Spleen (tissue), 11 donors: ENCODE measurements around the gene IDUA. TPM values are rescaled to one million over a fixed set of nuclear protein-coding genes. Genes with fewer than 3 reads are reported as not detected.

ENCODE experiments used
- DNase-seq: peaks from one replicate; pipeline ENCODE4 v3.0.0-alpha.2; 2020
- H3K27ac ChIP-seq, 8 donors: fragments of 200-600 bp; sonication (generic) in 7 of 8; 1 replicate in 4 of 8; 2 replicates in 4 of 8; pipeline versions ENCODE4 v1.5.0 to v1.8.0; 2016 to 2021; ENCODE audit warnings: inconsistent platforms in 4 of 8, mild to moderate bottlenecking in 4 of 8, moderate library complexity in 1 of 8
- H3K27me3 ChIP-seq, 7 donors: fragments of 200-600 bp; sonication (generic) in 6 of 7; replicated peaks in 1 of 7; 1 replicate in 4 of 7; 2 replicates in 3 of 7; pipeline versions ENCODE4 v1.5.0 to v1.8.0; 2016 to 2021; ENCODE audit warnings: inconsistent platforms in 3 of 7, mild to moderate bottlenecking in 1 of 7
- H3K36me3 ChIP-seq, 6 donors: fragments of 200-600 bp; sonication (generic) in 5 of 6; 1 replicate in 4 of 6; 2 replicates in 2 of 6; pipeline versions ENCODE4 v1.5.0 to v1.8.0; 2016 to 2021; ENCODE audit warnings: inconsistent platforms in 2 of 6
- H3K4me1 ChIP-seq, 6 donors: fragments of 200-600 bp; sonication (generic) in 5 of 6; 1 replicate in 3 of 6; 2 replicates in 3 of 6; pipeline versions ENCODE4 v1.5.0 to v1.8.0; 2016 to 2021; ENCODE audit warnings: inconsistent platforms in 3 of 6
- H3K4me3 ChIP-seq, 8 donors: fragments of 200-600 bp; sonication (generic) in 7 of 8; 1 replicate in 4 of 8; 2 replicates in 4 of 8; pipeline versions ENCODE4 v1.5.0 to v1.8.0; 2016 to 2021; ENCODE audit warnings: inconsistent platforms in 4 of 8, mild to moderate bottlenecking in 4 of 8, moderate library complexity in 2 of 8
- H3K9me3 ChIP-seq, 8 donors: fragments of 200-600 bp; sonication (generic) in 7 of 8; 1 replicate in 4 of 8; 2 replicates in 4 of 8; pipeline versions ENCODE4 v1.5.0 to v1.8.0; 2016 to 2021; ENCODE audit warnings: inconsistent platforms in 4 of 8
- POLR2A ChIP-seq, 3 donors: fragments of 450-650 bp; IDR thresholded peaks; one replicate each; pipeline ENCODE4 v1.5.1; 2017; ENCODE audit warnings: antibody characterized with exemption in 3 of 3, mild to moderate bottlenecking in 1 of 3
- POLR2AphosphoS5 ChIP-seq, 3 donors: sonication (generic); formaldehyde crosslinking; IDR thresholded peaks; one replicate each; pipeline ENCODE4 v1.5.1; 2017; ENCODE audit warnings: antibody characterized with exemption in 3 of 3
- WGBS, 5 donors: extraction: QIAGEN DNeasy Blood & Tissue Kit in 3 of 5; methylation state at CpG; one replicate each; pipeline versions ENCODE4 v1.1.5 to v1.1.7; 2013 to 2018; 5-methylcytosine and 5-hydroxymethylcytosine counted together
- intact Hi-C: fragments of 100-400 bp; cut with DNase I; formaldehyde crosslinking; loops from one replicate; pipeline ENCODE4 v1.15.0; 2023; ENCODE audit warnings: low total_unique reads
- polyA plus RNA-seq, 3 donors: library from polyadenylated mRNA; stranded (reverse); fragments of 200-250 nt; gene quantifications; one replicate each; pipeline ENCODE4 v1.2.1, GENCODE V29; 2013
- total RNA-seq, 7 donors: library from RNA; depleted of rRNA in 3 of 7; stranded (reverse); fragments of >200 nt in 3 of 7; fragmentation: NEBNext Ultra II Directional in 4 of 7; extraction: Animal tissue kit (Norgen Biotek cat#: 25700) in 4 of 7; gene quantifications; one replicate each; pipeline versions ENCODE4 v1.1.0 to v1.2.1, GENCODE V29; 2016 to 2021
- TF ChIP-seq, protein P1 (sequence below), 11 experiments: fragments of 200-600 bp in 7 of 11; fragments of 450-650 bp in 4 of 11; sonication (generic) in 4 of 11; IDR thresholded peaks in 8 of 11; conservative IDR thresholded peaks in 3 of 11; 1 replicate in 7 of 11; 2 replicates in 4 of 11; pipeline versions ENCODE4 v1.4.0 to v1.8.0; 2016 to 2021; ENCODE audit warnings: antibody characterized with exemption in 11 of 11, inconsistent platforms in 4 of 11, mild to moderate bottlenecking in 1 of 11
- donor health status: healthy with polysubstance abuse.
- donor health status: DM: no; HTN: no; CAD: no; lungs with moderate emphysema.
- donor health status: DM: no; HTN: no; CAD: no.
- donor health status: Bipolar disorder and iron deficiency.
- donor health status: healthy.
- donor health status: DM: no; HTN: no; CAD: no.
- donor health status: DM: yes; HTN: yes; CAD: no.

Gene IDUA
- total and polyA plus RNA-seq, 10 donors: 11.5 to 58.3 (median 24.4) TPM

DNA sequence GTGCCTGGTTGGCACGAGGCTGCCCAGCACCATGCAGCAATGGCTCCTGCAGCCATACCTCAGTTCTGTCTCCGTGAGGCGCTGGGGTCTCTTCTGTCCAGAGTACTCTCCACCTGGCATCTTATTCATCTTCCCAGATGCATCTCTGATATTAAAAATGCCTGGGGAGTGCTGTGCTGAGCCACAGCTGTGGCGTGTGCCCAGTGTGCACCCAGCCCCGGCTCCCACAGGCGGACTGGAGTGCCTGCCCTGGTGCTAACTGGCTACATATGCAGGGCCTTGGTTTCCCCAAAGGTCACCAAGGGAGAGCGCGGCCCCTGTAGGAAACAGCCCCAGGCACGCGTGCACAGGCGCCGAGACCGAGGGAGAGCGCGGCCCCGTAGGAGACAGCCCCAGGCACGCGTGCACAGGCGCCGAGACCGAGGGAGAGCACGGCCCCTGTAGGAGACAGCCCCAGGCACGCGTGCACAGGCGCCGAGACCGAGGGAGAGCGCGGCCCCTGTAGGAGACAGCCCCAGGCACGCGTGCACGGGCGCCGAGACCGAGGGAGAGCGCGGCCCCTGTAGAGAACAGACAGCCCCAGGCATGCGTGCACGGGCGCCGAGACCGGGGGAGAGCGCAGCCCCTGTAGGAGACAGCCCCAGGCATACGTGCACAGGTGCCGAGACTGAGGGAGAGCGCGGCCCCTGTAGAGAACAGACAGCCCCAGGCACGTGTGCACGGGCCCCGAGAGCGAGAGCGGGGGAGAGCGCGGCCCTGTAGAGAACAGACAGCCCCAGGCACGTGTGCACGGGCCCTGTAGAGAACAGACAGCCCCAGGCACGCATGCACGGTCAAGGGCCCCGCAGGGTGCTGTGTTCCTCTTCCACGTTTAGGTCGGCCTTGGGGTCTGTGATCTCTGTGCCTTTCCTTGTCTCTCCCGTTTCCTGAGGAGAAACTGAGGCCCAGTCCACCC lies 40.0 kb upstream of the IDUA start:
- H3K4me1 ChIP-seq: peaks cover 0 to 33% (median 6%) of the 10 kb centered on the region in 6 donors
- H3K27ac ChIP-seq: no peak overlapping the region
- peaks cover 0 to 26% (median 6%) of the 10 kb centered on the region in 6 donors for H3K36me3 ChIP-seq
- H3K9me3 ChIP-seq: no peaks in the 10 kb centered on the region
- intact Hi-C loops: no loop called here
- no peaks in the 10 kb centered on the region for H3K27me3 ChIP-seq
- TF ChIP-seq, protein P1, sequence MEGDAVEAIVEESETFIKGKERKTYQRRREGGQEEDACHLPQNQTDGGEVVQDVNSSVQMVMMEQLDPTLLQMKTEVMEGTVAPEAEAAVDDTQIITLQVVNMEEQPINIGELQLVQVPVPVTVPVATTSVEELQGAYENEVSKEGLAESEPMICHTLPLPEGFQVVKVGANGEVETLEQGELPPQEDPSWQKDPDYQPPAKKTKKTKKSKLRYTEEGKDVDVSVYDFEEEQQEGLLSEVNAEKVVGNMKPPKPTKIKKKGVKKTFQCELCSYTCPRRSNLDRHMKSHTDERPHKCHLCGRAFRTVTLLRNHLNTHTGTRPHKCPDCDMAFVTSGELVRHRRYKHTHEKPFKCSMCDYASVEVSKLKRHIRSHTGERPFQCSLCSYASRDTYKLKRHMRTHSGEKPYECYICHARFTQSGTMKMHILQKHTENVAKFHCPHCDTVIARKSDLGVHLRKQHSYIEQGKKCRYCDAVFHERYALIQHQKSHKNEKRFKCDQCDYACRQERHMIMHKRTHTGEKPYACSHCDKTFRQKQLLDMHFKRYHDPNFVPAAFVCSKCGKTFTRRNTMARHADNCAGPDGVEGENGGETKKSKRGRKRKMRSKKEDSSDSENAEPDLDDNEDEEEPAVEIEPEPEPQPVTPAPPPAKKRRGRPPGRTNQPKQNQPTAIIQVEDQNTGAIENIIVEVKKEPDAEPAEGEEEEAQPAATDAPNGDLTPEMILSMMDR (IDR thresholded peaks at IDR 0.05 in 8 of 11, conservative IDR thresholded peaks at IDR 0.05 in 3 of 11): no peak
- TF ChIP-seq POLR2A (IDR thresholded peaks at IDR 0.05) (no peak), POLR2AphosphoS5 (IDR thresholded peaks at IDR 0.05) (no peak)
- no peak overlapping the region for H3K4me3 ChIP-seq
- WGBS, 5 donors: 67 to 80% (median 69%) methylated on average over 41 to 62 of the region's 62 CpGs
- peak; percentile 76 for DNase-seq

- peak; percentile 56 for DNase-seq
These were observed 39.3 kb upstream of the IDUA start for GRCh38 chr4:947491-947971.

GRCh38 chr4:948101-948935 lies 38.5 kb upstream of the IDUA start:
- Histone ChIP-seq H3K27ac (no peak overlapping the region), H3K4me3 (no peak overlapping the region), H3K36me3 (peaks cover 0 to 36% (median 10%) of the 10 kb centered on the region in 6 donors), H3K27me3 (no peaks in the 10 kb centered on the region), H3K9me3 (no peaks in the 10 kb centered on the region), H3K4me1 (peaks cover 0 to 33% (median 6%) of the 10 kb centered on the region in 6 donors)
- intact Hi-C loops: no loop called here
- TF ChIP-seq, protein P1 (IDR thresholded peaks at IDR 0.05 in 8 of 11, conservative IDR thresholded peaks at IDR 0.05 in 3 of 11): no peak
- no peak for TF ChIP-seq POLR2A (IDR thresholded peaks at IDR 0.05)
- TF ChIP-seq POLR2AphosphoS5 (IDR thresholded peaks at IDR 0.05): peak in 1 of 3 donors; percentile 6
- DNase-seq: peak; percentile 70
- 78 to 85% (median 80%) methylated on average over 26 to 33 of the region's 33 CpGs for WGBS, 5 donors

More at GRCh38 chr4:947491-947971, 39.3 kb upstream of the IDUA start:
- Histone ChIP-seq H3K27ac (no peak overlapping the region), H3K4me3 (no peak overlapping the region), H3K4me1 (peaks cover 0 to 33% (median 6%) of the 10 kb centered on the region in 6 donors), H3K9me3 (no peaks in the 10 kb centered on the region), H3K36me3 (peaks cover 0 to 31% (median 8%) of the 10 kb centered on the region in 6 donors), H3K27me3 (no peaks in the 10 kb centered on the region)
- 60 to 97% (median 93%) methylated on average over 1 to 19 of the region's 19 CpGs for WGBS, 5 donors
- TF ChIP-seq, protein P1 (IDR thresholded peaks at IDR 0.05 in 8 of 11, conservative IDR thresholded peaks at IDR 0.05 in 3 of 11): no peak
- TF ChIP-seq POLR2AphosphoS5 (IDR thresholded peaks at IDR 0.05): no peak
- TF ChIP-seq POLR2A (IDR thresholded peaks at IDR 0.05): no peak
- intact Hi-C loops: no loop called here
